CD4-positive, alpha-beta T cell treated with Interleukin-2 at 100 ng/mL for 4 hours (primary cell): ENCODE measurements around the gene TDRD10.

Experiments
- DNase-seq: peaks from one replicate; pipeline ENCODE4 v3.0.0-alpha.2; 2020; ENCODE audit warnings: low spot score

TDRD10 gene

GRCh38 chr1:154553056-154554030 is 51.3 kb downstream of the TDRD10 start:
- DNase-seq = no peak

GRCh38 chr1:154556422-154556821 is 54.4 kb downstream of the TDRD10 start:
- DNase-seq = no peak

- no peak for DNase-seq
Observed at GRCh38 chr1:154557248-154557938, 55.4 kb downstream of the TDRD10 start.

- DNase-seq = peak; percentile 8
Observed at GRCh38 chr1:154557939-154558719, 56.1 kb downstream of the TDRD10 start, which contains the start of gene UBE2Q1. Gene UBE2Q1, minus strand, starts transcription at chr1:154558662. Its CDS starts 109 bp downstream, at chr1:154558553.

- DNase-seq = peak; percentile 100
Observed at GRCh38 chr1:154558720-154559465, 56.9 kb downstream of the TDRD10 start.

- peak; percentile 86 for DNase-seq
Observed at GRCh38 chr1:154559466-154560044, 57.5 kb downstream of the TDRD10 start.

- no peak for DNase-seq
Observed at GRCh38 chr1:154565876-154566275, 63.9 kb downstream of the TDRD10 start.

- peak; percentile 65 for DNase-seq
Observed at GRCh38 chr1:154567386-154568156, 65.6 kb downstream of the TDRD10 start, which contains the start of gene CHRNB2. Gene CHRNB2, plus strand, starts transcription at chr1:154567778. Its CDS starts 267 bp downstream, at chr1:154568045.

GRCh38 chr1:154568157-154568815 is 66.3 kb downstream of the TDRD10 start:
- no peak for DNase-seq

GRCh38 chr1:154571244-154571963 is 69.4 kb downstream of the TDRD10 start:
- DNase-seq = no peak

- no peak for DNase-seq
Observed at GRCh38 chr1:154571964-154572288, 69.9 kb downstream of the TDRD10 start.

- no peak for DNase-seq
Observed at GRCh38 chr1:154572468-154573167, 70.6 kb downstream of the TDRD10 start.

GRCh38 chr1:154573168-154573510 is 71.1 kb downstream of the TDRD10 start:
- DNase-seq = no peak

- DNase-seq = no peak
Observed at GRCh38 chr1:154574716-154575115, 72.7 kb downstream of the TDRD10 start.

GRCh38 chr1:154575147-154575927 is 73.3 kb downstream of the TDRD10 start:
- DNase-seq = no peak

- no peak for DNase-seq
Observed at GRCh38 chr1:154575951-154576566, 74.0 kb downstream of the TDRD10 start.

- no peak for DNase-seq
Observed at GRCh38 chr1:154577346-154578057, 75.5 kb downstream of the TDRD10 start.
